ENCODE data around the gene ASB3.

- TF ChIP-seq CTCF (IDR thresholded peaks at IDR 0.05; ENCODE audit: low read length) (no peak), EZH2 (optimal IDR thresholded peaks at IDR 0.05; ENCODE audit: low read depth, low read length) (no peak)
Measured at GRCh38 chr2:53631313-53632125, 155.2 kb downstream of the ASB3 start.

Measured in MM.1S (cell line).